HepG2 (cell line): ENCODE data around the gene WDR54. TPM values are rescaled to one million over a fixed set of nuclear protein-coding genes. Genes with fewer than 3 reads are reported as not detected.

Source experiments
- ATAC-seq: fragments of 200-7000 bp; cut with Tn5 transposase; 3 replicates; pipeline ENCODE4 v1.9.1; 2020; ENCODE audit warnings: mild to moderate bottlenecking, moderate library complexity
- BruUV-seq: library from RNA; stranded (reverse); fragments of 400-500 nt; replicated peaks from 2 replicates; lab custom pipeline; 2021; lab: Mats Ljungman, UMichigan
- CTCF ChIA-PET: fragments of 300-600 bp; formaldehyde crosslinking; extraction: SDS; loops from one replicate; lab custom pipeline; 2021; ENCODE audit warnings: low total read pairs, inconsistent platforms, low intra/inter-chr PET ratio; lab: Yijun Ruan, JAX
- POLR2A ChIA-PET: fragments of 350-600 bp; sonication (Branson Sonifier 250); formaldehyde crosslinking; loops from one replicate; lab custom pipeline; 2020; ENCODE audit warnings: antibody characterized with exemption, inconsistent platforms; lab: Yijun Ruan, JAX
- DNase-seq: peaks from one replicate; pipeline ENCODE4 v3.0.0-alpha.2; 2015; ENCODE audit warnings: low spot score
- FAIRE-seq: peaks from 3 replicates; lab custom pipeline; 2011; peaks lifted over from hg19 to GRCh38; lab: Jason Lieb, UNC
- H2AFZ ChIP-seq: one replicate; pipeline ENCODE4 v1.6.1; 2011; ENCODE audit warnings: low read length, inconsistent platforms
- H3K27ac ChIP-seq: fragments of 300-600 bp; 3 replicates; pipeline ENCODE4 v1.8.0; 2011; ENCODE audit warnings: mixed run types, mild to moderate bottlenecking, mixed read lengths, low read length, inconsistent platforms; ENCODE audit not compliant: insufficient read depth; ENCODE audit errors: extremely low read length
- H3K27me3 ChIP-seq, 2 experiments: fragments of 200-600 bp in 1 of 2; 2 replicates in 1 of 2; 3 replicates in 1 of 2; pipeline versions ENCODE4 v1.6.0 to v1.8.0; 2011; ENCODE audit warnings: low read length in 2 of 2, mild to moderate bottlenecking in 2 of 2, moderate library complexity in 2 of 2, inconsistent platforms in 1 of 2; ENCODE audit not compliant: insufficient read depth in 2 of 2, control insufficient read depth in 1 of 2
- H3K36me3 ChIP-seq, 2 experiments: fragments of 200-600 bp in 1 of 2; replicated peaks in 1 of 2; 2 replicates in 1 of 2; 3 replicates in 1 of 2; pipeline versions ENCODE4 v1.5.1 to v1.8.0; 2011; ENCODE audit warnings: low read length in 2 of 2, inconsistent platforms in 1 of 2; ENCODE audit not compliant: insufficient read depth in 2 of 2, control insufficient read depth in 1 of 2
- H3K4me1 ChIP-seq: 2 replicates; pipeline ENCODE4 v1.5.1; 2012; ENCODE audit warnings: low read length, inconsistent platforms; ENCODE audit not compliant: insufficient read depth
- H3K4me2 ChIP-seq: 2 replicates; pipeline ENCODE4 v1.6.0; 2011; ENCODE audit warnings: low read depth, low read length, inconsistent platforms
- H3K4me3 ChIP-seq, 3 experiments: fragments of 200-600 bp in 1 of 3; sonication (generic), shearing (Covaris generic) in 1 of 3; replicated peaks in 1 of 3; 2 replicates each; pipeline ENCODE4 v1.5.1; 2011 to 2016; ENCODE audit warnings: low read length in 3 of 3, inconsistent platforms in 2 of 3, low read depth in 2 of 3, mild to moderate bottlenecking in 2 of 3, control low read depth in 1 of 3, mixed read lengths in 1 of 3; ENCODE audit not compliant: insufficient read depth in 1 of 3
- H3K79me2 ChIP-seq: one replicate; pipeline ENCODE4 v1.6.1; 2011; ENCODE audit warnings: low read length, inconsistent platforms; ENCODE audit not compliant: insufficient read depth
- H3K9ac ChIP-seq: 2 replicates; pipeline ENCODE4 v1.6.0; 2011; ENCODE audit warnings: mild to moderate bottlenecking, low read depth, low read length, inconsistent platforms; ENCODE audit not compliant: insufficient read depth
- H3K9me3 ChIP-seq: 2 replicates; pipeline ENCODE4 v1.5.1; 2012; ENCODE audit warnings: mild to moderate bottlenecking, low read length
- H4K20me1 ChIP-seq: 2 replicates; pipeline ENCODE4 v1.6.0; 2011; ENCODE audit warnings: inconsistent platforms, mild to moderate bottlenecking, low read length, moderate library complexity; ENCODE audit not compliant: insufficient read depth
- NONO ChIP-seq, 2 experiments: fragments of 450-650 bp in 1 of 2; sonication (generic) in 1 of 2; formaldehyde crosslinking in 1 of 2; IDR thresholded peaks in 1 of 2; conservative IDR thresholded peaks in 1 of 2; 2 replicates each; pipeline versions ENCODE4 v1.6.1 to v1.8.0; 2017 to 2022; ENCODE audit warnings: mild to moderate bottlenecking in 1 of 2, missing genetic modification reagents in 1 of 2, moderate library complexity in 1 of 2
- TAF15 ChIP-seq: fragments of 200-400 bp; formaldehyde crosslinking; IDR thresholded peaks from one replicate; pipeline ENCODE4 v1.6.1; 2018; ENCODE audit warnings: mild to moderate bottlenecking, low read depth, low read length; ENCODE audit not compliant: poor library complexity, severe bottlenecking
- THAP9 ChIP-seq: sonication (generic); formaldehyde crosslinking; IDR thresholded peaks from 2 replicates; pipeline ENCODE4; 2020; ENCODE audit warnings: missing genetic modification reagents, mild to moderate bottlenecking, borderline replicate concordance
- ZBED4 ChIP-seq: sonication (generic); formaldehyde crosslinking; IDR thresholded peaks from 2 replicates; pipeline ENCODE4 v1.4.0; 2020; ENCODE audit warnings: missing genetic modification reagents, borderline replicate concordance
- ZBTB49 ChIP-seq: sonication (generic); formaldehyde crosslinking; IDR thresholded peaks from 2 replicates; pipeline ENCODE4 v1.4.0; 2020; ENCODE audit warnings: missing genetic modification reagents, borderline replicate concordance
- ZBTB8A ChIP-seq: sonication (generic); formaldehyde crosslinking; IDR thresholded peaks from 2 replicates; pipeline ENCODE4 v1.4.0; 2020; ENCODE audit warnings: mild to moderate bottlenecking, low read depth, missing genetic modification reagents, borderline replicate concordance
- ZMAT3 ChIP-seq: sonication (generic); formaldehyde crosslinking; conservative IDR thresholded peaks from 2 replicates; pipeline ENCODE4 v1.7.0; 2021; ENCODE audit warnings: missing genetic modification reagents
- ZNF234 ChIP-seq: sonication (generic); formaldehyde crosslinking; conservative IDR thresholded peaks from 2 replicates; pipeline ENCODE4 v1.5.1; 2020; ENCODE audit warnings: mild to moderate bottlenecking, missing genetic modification reagents
- ZNF747 ChIP-seq: sonication (generic); formaldehyde crosslinking; IDR thresholded peaks from 2 replicates; pipeline ENCODE4 v1.8.1; 2023; ENCODE audit warnings: missing genetic modification reagents, mild to moderate bottlenecking, borderline replicate concordance
- WGBS: methylation state at CpG from one replicate; pipeline ENCODE4 v1.1.6; 2017; ENCODE audit warnings: low lambda C conversion rate; 5-methylcytosine and 5-hydroxymethylcytosine counted together
- in situ Hi-C: cut with HindIII; loops from 2 replicates; pipeline ENCODE4 v1.10.0; 2017; ENCODE audit warnings: low pct_unique_long_range_greater_than_20kb; ENCODE audit not compliant: extremely low pct_ligation_motif_present
- intact Hi-C: fragments of 100-400 bp; cut with micrococcal nuclease; formaldehyde crosslinking; loops from one replicate; pipeline ENCODE4 v1.10.0; 2022; ENCODE audit not compliant: unreplicated experiment
- polyA plus RNA-seq, 8 experiments: library from polyadenylated mRNA; depleted of rRNA in 3 of 8; stranded (reverse) in 7 of 8; unstranded in 1 of 8; fragments of >200 nt; fragmentation: Illumina TruSeq in 4 of 8; extraction: Trizol in 4 of 8; gene quantifications; 2 replicates each; pipeline versions ENCODE4 v1.2.1 to v1.2.3, GENCODE V29; 2011 to 2016; ENCODE audit warnings: low read depth in 4 of 8, missing spikeins in 1 of 8, mixed read lengths in 1 of 8; ENCODE audit not compliant: insufficient read depth in 1 of 8
- total RNA-seq, 5 experiments: library from RNA; depleted of rRNA; stranded (reverse); fragments of >200 nt; fragmentation: Illumina TruSeq; extraction: Trizol; gene quantifications; 2 replicates each; pipeline ENCODE4 v1.2.3, GENCODE V29; 2016; ENCODE audit warnings: low read depth in 1 of 5

The WDR54 gene
- total and polyA plus RNA-seq, 2 of the 13 experiments (the other 11 are each of a cell fraction or from before 2014, with no cell fraction given): 2.0 to 17.3 TPM

GRCh38 chr2:74472086-74472944, 50.8 kb downstream of the WDR54 start, which contains the start of gene MRPL53:
TSS of gene MRPL53 (minus strand) at chr2:74472680. CDS start at chr2:74472660, 20 bp downstream.
- H3K27ac ChIP-seq: peak within 1 kb of the TSS; percentile 83
- FAIRE-seq: peak; percentile 78
- H4K20me1 ChIP-seq: no peaks in the 10 kb centered on the region
- intact Hi-C loops (loop anchor here (1.0 to 2.0 kb wide), 2 partner anchors 14 to 57 kb away; partner anchors contain the start of genes AUP1, HTRA2 and WBP1), in situ Hi-C loops (no loop called here)
- peak; percentile 87 for ATAC-seq
- peak within 1 kb of the TSS; percentile 95 for H3K4me2 ChIP-seq
- peaks cover 4% of the 10 kb centered on the region for H3K79me2 ChIP-seq
- ChIA-PET POLR2A (interaction anchor here (0.8 to 20.6 kb wide), 19 partner anchors 9 to 273 kb away, joined by 3 to 795 read pairs (median 9); partner anchors contain the start of genes AUP1, CCDC142, DQX1 and HTRA2), CTCF (no interaction called here)
- WGBS: 2% methylated on average over 62 of the region's 66 CpGs
- peaks cover 52% of the 10 kb centered on the region for H3K4me1 ChIP-seq
- no peaks in the 10 kb centered on the region; a peak in 1 of 5 replicates for H3K27me3 ChIP-seq
- peak; percentile 92 for DNase-seq
- H3K4me3 ChIP-seq: peak within 1 kb of the TSS; percentile 67 to 91 (median 83)
- H3K9me3 ChIP-seq: no peaks in the 10 kb centered on the region
- peak within 1 kb of the TSS; percentile 21 for H2AFZ ChIP-seq
- H3K9ac ChIP-seq: peak within 1 kb of the TSS; percentile 86
- peaks cover 7 to 16% of the 10 kb centered on the region in 2 experiments for H3K36me3 ChIP-seq
- TSS peak; percentile 67 for BruUV-seq
- peak; percentile 82 for TF ChIP-seq ZMAT3
- peak; percentile 76; the same call in 1 of the 2 replicates for TF ChIP-seq ZNF234 (CRISPR knock-in tag)
- TF ChIP-seq ZBED4 (CRISPR knock-in tag): peak; percentile 88; the same call in 1 of the 2 replicates
- TF ChIP-seq NONO (IDR thresholded peaks at IDR 0.05): no peak
- peak; percentile 100 for TF ChIP-seq NONO (CRISPR knock-in tag; conservative IDR thresholded peaks at IDR 0.05)
- peak; percentile 96 for TF ChIP-seq THAP9 (CRISPR knock-in tag)
- peak; percentile 99 for TF ChIP-seq TAF15
- TF ChIP-seq ZBTB49 (CRISPR knock-in tag): 0 out of 2 replicates have a peak, but pooled peaks have one; percentile 31
- peak; percentile 98 for TF ChIP-seq ZNF747
- TF ChIP-seq ZBTB8A (CRISPR knock-in tag): no peak
